Fibroblast of mammary gland (primary cell): Measurements from ENCODE around the gene EXD3.

Source experiments
- DNase-seq: peaks from one replicate; pipeline ENCODE4 v3.0.0-alpha.2; 2010; ENCODE audit warnings: low read depth
- H3K4me3 ChIP-seq: 2 replicates; pipeline ENCODE4 v1.5.1; 2011; ENCODE audit warnings: low read depth, mild to moderate bottlenecking, low read length, moderate library complexity; ENCODE audit not compliant: control insufficient read depth
- TF ChIP-seq, protein P1 (sequence below): conservative IDR thresholded peaks from 2 replicates; pipeline ENCODE4 v1.5.1; 2011; ENCODE audit warnings: low read depth, low read length, inconsistent platforms; ENCODE audit not compliant: control insufficient read depth, insufficient read depth

The EXD3 gene

DNA sequence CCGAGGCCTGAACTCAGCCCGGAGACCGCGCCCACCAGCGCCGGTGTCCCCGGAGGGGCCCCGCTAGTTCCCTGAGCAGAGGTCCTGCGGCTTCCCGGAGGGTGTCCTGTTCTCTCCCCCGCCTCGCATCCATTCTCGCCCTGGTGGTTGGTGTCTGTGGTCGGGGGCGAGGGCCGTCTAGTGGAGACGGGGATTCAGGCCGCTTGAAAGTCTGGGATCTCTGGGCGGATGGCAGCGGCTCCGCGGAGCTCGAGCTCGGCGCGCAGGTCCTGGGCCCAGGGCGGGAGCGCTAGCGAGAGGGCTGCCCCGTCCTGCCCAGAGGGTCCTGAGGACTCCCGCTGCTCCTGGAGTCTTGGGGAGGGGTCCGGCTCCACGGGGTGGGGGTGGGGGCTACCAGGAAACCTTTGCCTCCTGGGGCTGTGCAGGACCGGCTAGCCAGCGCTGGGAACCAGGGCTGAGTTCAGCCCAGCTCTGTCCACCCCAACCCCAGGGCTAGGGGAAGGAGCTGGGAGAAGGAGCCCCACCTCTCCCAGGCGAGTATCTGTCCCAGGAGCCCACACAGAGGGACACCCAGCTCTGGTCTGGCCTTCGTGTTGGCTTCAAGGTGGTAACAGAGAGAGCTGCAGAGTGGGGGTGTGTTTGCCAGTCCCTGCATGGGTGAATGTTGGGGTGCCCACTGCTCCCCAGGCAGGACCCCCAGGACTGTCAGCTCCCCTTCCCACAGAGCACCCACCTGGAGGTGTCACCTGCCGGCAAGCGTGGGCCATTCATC, 141.4 kb downstream of the EXD3 start:
- TF ChIP-seq, protein P1, sequence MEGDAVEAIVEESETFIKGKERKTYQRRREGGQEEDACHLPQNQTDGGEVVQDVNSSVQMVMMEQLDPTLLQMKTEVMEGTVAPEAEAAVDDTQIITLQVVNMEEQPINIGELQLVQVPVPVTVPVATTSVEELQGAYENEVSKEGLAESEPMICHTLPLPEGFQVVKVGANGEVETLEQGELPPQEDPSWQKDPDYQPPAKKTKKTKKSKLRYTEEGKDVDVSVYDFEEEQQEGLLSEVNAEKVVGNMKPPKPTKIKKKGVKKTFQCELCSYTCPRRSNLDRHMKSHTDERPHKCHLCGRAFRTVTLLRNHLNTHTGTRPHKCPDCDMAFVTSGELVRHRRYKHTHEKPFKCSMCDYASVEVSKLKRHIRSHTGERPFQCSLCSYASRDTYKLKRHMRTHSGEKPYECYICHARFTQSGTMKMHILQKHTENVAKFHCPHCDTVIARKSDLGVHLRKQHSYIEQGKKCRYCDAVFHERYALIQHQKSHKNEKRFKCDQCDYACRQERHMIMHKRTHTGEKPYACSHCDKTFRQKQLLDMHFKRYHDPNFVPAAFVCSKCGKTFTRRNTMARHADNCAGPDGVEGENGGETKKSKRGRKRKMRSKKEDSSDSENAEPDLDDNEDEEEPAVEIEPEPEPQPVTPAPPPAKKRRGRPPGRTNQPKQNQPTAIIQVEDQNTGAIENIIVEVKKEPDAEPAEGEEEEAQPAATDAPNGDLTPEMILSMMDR, result no peak
- DNase-seq, result no peak
- H3K4me3 ChIP-seq, result no peak overlapping the region

DNA sequence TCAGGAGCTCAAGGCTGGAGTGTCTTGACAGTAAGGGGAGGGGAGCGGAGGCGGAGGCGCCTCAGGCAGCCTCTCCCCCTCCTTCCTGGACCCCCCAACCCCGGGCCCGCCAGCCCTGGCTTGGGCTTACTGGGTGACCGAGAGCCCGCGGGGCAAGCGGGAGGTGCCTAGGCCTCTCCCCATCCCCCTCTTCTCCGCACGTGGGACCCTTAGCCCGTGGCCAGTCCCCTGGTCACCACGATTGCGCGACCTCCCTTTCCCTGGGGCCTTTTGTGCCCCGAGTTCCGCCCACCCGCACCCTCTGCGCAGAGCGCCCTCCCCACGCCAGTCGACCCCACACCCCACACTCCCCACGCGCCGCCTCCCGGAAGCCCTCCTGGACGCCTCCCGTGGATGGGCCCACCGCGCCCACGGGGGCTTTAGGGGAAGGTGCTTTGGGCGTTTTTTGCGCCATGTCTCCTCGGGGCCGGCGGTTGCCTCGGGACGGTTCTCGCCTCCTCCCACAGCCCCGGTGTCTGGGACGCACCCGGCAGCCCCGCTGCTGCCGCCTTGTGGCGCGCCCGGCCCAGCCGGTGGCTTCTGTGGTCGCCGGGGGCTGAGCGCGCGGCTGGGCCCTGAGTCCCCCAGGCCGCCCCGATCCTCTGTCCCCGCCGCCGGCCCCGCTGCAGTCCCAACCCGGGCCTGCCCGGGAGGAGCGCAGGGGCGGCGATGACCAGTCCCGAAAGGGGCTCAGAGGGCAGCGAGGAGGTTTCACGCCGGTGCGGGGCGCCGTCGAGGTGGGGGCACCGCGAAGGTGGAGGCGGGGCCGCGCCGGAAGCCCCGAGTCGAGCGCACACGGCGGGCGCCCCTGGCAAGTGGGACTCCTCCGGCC, 142.3 kb downstream of the EXD3 start:
- TF ChIP-seq, protein P1, result no peak
- DNase-seq, result no peak
- no peak overlapping the region for H3K4me3 ChIP-seq

DNA sequence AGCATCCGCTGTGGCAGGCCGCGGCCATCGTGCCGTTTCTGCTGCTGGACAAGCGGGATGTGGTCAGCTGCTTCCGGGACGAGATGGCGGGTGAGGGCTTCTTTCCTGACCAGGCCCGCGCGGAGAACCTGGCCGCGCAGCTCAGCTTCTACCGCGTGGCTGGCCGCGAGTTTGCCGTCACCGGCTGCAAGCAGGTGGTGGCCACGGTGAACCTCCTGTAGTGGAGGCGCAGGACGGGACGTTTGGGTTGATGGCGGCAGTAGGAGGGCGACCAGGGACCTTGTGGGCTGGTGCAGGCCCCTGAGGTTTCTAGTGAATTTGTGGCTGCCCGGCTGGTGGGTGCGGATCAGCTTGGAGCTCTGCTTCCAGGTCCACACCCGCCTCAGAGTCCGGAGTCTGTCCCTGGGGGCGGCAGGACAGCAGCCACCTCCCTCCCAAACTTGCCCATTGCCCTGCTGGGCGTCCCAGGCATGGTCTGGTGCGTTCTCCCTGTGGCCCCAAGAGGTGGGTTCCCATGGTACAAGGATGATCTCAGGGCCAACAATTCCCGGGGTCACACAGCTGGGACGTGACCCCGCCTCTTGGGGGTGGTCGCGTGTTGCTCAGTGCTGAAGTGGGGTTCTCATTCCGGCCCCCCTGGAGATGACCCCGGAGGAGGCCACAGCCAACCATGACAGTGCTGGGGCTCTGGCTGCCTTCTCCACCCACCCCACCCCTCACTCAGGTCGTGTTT, 143.1 kb downstream of the EXD3 start:
- H3K4me3 ChIP-seq, result no peak overlapping the region
- TF ChIP-seq, protein P1, result no peak
- DNase-seq, result no peak

DNA sequence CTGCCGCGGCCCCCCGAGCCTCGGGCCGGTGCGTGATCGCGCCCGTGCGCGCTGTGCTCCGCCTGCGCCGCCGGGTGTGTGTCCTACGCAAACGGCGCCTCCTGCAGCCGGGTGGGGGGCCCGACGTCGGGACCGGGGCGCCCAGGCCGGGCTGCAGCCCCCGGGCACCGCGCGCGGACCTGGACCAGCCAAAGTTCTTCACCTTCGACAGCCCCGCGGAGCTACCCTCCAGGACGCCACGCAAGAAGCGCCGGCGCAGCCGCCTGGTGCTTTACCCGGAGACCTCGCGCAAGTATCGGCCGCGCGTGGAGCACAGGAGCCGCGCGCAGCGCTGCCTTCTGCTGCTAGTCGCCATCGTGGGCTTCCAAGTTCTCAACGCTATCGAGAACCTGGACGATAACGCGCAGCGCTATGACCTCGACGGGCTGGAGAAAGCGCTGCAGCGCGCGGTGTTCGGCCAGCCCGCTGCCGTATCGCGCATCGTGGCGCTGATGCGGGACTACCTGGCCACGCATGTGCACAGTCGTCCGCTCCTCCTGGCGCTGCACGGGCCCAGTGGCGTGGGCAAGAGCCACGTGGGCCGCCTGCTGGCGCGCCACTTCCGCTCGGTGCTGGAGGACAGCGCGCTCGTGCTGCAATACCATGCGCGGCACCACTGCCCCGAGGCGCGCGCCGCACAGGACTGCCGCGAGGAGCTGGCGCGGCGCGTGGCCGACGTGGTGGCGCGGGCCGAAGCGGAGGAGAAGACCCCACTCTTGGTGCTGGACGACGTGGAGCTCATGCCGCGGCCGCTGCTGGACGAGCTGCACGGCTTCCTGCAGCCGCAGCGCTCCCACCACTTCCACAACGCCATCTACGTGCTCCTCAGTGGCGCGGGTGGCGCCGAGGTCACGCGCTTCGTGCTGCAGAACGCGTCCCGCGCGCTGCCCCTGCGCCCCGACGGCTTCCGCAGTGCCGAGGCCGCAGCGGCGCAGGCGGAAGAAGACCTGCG, 143.9 kb downstream of the EXD3 start:
- DNase-seq, result no peak
- H3K4me3 ChIP-seq, result no peak overlapping the region
- TF ChIP-seq, protein P1, result no peak

DNA sequence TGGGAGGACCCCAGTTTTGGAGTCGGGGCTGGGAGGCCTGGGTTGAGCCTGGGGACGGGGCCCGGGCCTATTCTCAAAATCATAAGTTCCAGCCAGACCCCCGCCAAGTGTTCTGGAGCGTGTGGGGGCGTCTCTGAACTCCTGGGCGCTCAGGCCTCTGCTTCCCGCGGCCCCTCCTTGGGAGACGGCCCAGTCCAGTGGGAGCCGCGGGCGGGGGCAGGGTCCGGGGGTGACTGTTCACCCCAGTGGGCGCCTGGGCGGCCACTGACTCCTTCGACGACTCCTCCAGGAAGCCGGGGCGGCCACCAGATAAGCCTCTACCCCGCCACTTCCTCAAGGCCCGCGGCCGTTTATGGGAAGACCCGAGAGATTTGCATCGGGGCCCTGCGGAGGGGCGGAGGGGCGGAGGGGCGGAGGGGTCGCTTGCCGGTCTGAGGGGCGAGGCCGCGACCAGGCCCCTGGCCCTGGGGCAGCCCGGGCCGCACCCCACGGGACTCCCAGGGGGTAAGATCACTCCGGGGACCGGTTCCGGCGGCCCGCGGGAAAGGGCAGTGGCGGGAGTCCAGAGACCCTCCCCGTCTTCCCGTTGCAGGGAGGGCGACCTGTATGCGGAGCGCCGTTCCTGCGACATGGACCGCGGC, 144.8 kb downstream of the EXD3 start:
- TF ChIP-seq, protein P1, result no peak
- DNase-seq, result no peak
- peak overlapping the region; percentile 63 for H3K4me3 ChIP-seq
